K562 (cell line): ENCODE results near the gene NFATC2. TPM values are rescaled to one million over a fixed set of nuclear protein-coding genes. Genes with fewer than 3 reads are reported as not detected.

Source experiments
- CCAR2 ChIP-seq: fragments of 200-400 bp; formaldehyde crosslinking; IDR thresholded peaks from 2 replicates; pipeline ENCODE4 v1.6.1; 2017; ENCODE audit warnings: mild to moderate bottlenecking, low read depth, low read length
- CTBP1 ChIP-seq: fragments of 450-650 bp; IDR thresholded peaks from 2 replicates; pipeline ENCODE4 v1.6.1; 2016; ENCODE audit warnings: borderline replicate concordance
- L3MBTL2 ChIP-seq: fragments of 450-650 bp; IDR thresholded peaks from 2 replicates; pipeline ENCODE4 v1.6.1; 2016; ENCODE audit warnings: mild to moderate bottlenecking, moderate library complexity
- MECOM ChIP-seq: fragments of 250-450 bp; sonication (Bioruptor Pico); IDR thresholded peaks from 2 replicates; pipeline ENCODE4 v1.8.0; 2022; ENCODE audit warnings: inconsistent platforms
- MEIS2 ChIP-seq: fragments of 450-650 bp; IDR thresholded peaks from 2 replicates; pipeline ENCODE4 v1.6.1; 2014; ENCODE audit warnings: mild to moderate bottlenecking; ENCODE audit not compliant: partially characterized antibody
- SIX5 ChIP-seq, 2 experiments: IDR thresholded peaks; 2 replicates each; pipeline ENCODE4 v1.6.1; 2011; ENCODE audit warnings: low read length in 2 of 2, borderline replicate concordance in 1 of 2, low read depth in 1 of 2, mild to moderate bottlenecking in 1 of 2, moderate library complexity in 1 of 2; ENCODE audit not compliant: insufficient read depth in 1 of 2
- TBP ChIP-seq: optimal IDR thresholded peaks from 2 replicates; pipeline ENCODE3; 2011; ENCODE audit warnings: low read depth, low read length, improper control_type of control experiment
- ZNF184 ChIP-seq: sonication (generic); formaldehyde crosslinking; IDR thresholded peaks from 2 replicates; pipeline ENCODE4 v1.5.0; 2020; ENCODE audit warnings: missing genetic modification reagents
- ZNF3 ChIP-seq: fragments of 250-450 bp; sonication (Bioruptor Pico); IDR thresholded peaks from 2 replicates; pipeline ENCODE4 v1.5.0; 2021; ENCODE audit warnings: mild to moderate bottlenecking, moderate library complexity
- ZNF764 ChIP-seq: fragments of 250-450 bp; sonication (Bioruptor Pico); IDR thresholded peaks from 2 replicates; pipeline ENCODE4 v1.4.0; 2020; ENCODE audit warnings: low read depth, mild to moderate bottlenecking, moderate library complexity
- polyA plus RNA-seq, 8 experiments: library from polyadenylated mRNA; depleted of rRNA in 4 of 8; stranded (reverse) in 5 of 8; unstranded in 3 of 8; fragments of >200 nt; fragmentation: Nextera tagmentation in 2 of 8; fragmentation: Illumina TruSeq in 1 of 8; extraction: Ambion mirVana in 2 of 8; extraction: Trizol in 1 of 8; gene quantifications; 2 replicates each; pipeline versions ENCODE4 v1.2.1 to v1.2.3, GENCODE V29; 2011 to 2014; ENCODE audit warnings: inconsistent platforms in 1 of 8, missing spikeins in 1 of 8
- total RNA-seq, 7 experiments: library from RNA; depleted of rRNA in 6 of 7; stranded (reverse); fragments of >200 nt in 6 of 7; fragmentation: Illumina TruSeq in 2 of 7; extraction: Trizol in 2 of 7; gene quantifications; 2 replicates each; pipeline versions ENCODE4 v1.2.1 to v1.2.3, GENCODE V29; 2011 to 2021; ENCODE audit warnings: low replicate concordance in 1 of 7
- TF ChIP-seq, protein P1 (sequence below): fragments of 450-650 bp; formaldehyde crosslinking; IDR thresholded peaks from 2 replicates; pipeline ENCODE4 v1.4.0; 2022; ENCODE audit warnings: missing genetic modification characterization
- TF ChIP-seq, protein P2 (sequence below): sonication (generic); formaldehyde crosslinking; IDR thresholded peaks from 2 replicates; pipeline ENCODE4 v1.5.0; 2020; ENCODE audit warnings: missing genetic modification reagents
- TF ChIP-seq, protein P3 (sequence below): fragments of 450-650 bp; IDR thresholded peaks from 2 replicates; pipeline ENCODE4 v1.6.1; 2018; ENCODE audit not compliant: partially characterized antibody

NFATC2 gene
- total and polyA plus RNA-seq, 9 of the 15 experiments (the other 6 are each of a cell fraction or from before 2014, with no cell fraction given) = 1.9 to 11.2 (median 3.0) TPM

DNA sequence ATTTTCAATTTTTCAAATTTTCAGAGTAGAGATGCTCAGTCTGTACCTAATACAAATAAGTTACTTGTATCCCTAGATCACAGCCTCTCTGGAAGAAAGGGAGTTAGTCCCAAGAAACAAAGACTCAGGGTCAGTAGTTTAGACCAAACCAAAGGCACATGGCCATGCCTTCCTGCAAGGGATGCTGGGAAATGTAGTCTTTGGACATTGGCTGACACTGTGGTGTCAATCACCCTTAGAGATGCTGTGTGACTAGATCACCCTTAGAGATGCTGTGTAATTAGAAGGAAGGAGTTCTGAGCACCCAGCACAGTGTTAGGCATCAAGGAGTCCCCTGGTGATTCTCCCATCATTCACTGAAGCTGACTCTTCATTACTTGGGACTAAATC, 202.1 kb downstream of the NFATC2 start (continued):
- TF ChIP-seq CTBP1 (peak; percentile 45; the same call in 1 of the 2 replicates), MECOM (CRISPR knock-in tag) (peak; percentile 99), L3MBTL2 (0 out of 2 replicates have a peak, but pooled peaks have one; percentile 30), ZNF3 (no peak), MEIS2 (peak; percentile 63), CCAR2 (no peak), ZNF184 (CRISPR knock-in tag) (no peak), TBP (no peak), ZNF764 (CRISPR knock-in tag) (no peak), SIX5 (IDR thresholded peaks at IDR 0.05; ENCODE audit: borderline replicate concordance in 1 of 2, insufficient read depth in 1 of 2, low read depth in 1 of 2, low read length in 2 of 2) (peak; percentile 55 to 63; a peak in 3 of 4 replicates)
- TF ChIP-seq, protein P1, sequence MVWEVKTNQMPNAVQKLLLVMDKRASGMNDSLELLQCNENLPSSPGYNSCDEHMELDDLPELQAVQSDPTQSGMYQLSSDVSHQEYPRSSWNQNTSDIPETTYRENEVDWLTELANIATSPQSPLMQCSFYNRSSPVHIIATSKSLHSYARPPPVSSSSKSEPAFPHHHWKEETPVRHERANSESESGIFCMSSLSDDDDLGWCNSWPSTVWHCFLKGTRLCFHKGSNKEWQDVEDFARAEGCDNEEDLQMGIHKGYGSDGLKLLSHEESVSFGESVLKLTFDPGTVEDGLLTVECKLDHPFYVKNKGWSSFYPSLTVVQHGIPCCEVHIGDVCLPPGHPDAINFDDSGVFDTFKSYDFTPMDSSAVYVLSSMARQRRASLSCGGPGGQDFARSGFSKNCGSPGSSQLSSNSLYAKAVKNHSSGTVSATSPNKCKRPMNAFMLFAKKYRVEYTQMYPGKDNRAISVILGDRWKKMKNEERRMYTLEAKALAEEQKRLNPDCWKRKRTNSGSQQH (CRISPR knock-in tag) = no peak
- TF ChIP-seq, protein P2, sequence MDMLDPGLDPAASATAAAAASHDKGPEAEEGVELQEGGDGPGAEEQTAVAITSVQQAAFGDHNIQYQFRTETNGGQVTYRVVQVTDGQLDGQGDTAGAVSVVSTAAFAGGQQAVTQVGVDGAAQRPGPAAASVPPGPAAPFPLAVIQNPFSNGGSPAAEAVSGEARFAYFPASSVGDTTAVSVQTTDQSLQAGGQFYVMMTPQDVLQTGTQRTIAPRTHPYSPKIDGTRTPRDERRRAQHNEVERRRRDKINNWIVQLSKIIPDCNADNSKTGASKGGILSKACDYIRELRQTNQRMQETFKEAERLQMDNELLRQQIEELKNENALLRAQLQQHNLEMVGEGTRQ = peak; percentile 71; the same call in 1 of the 2 replicates
- TF ChIP-seq, protein P3, sequence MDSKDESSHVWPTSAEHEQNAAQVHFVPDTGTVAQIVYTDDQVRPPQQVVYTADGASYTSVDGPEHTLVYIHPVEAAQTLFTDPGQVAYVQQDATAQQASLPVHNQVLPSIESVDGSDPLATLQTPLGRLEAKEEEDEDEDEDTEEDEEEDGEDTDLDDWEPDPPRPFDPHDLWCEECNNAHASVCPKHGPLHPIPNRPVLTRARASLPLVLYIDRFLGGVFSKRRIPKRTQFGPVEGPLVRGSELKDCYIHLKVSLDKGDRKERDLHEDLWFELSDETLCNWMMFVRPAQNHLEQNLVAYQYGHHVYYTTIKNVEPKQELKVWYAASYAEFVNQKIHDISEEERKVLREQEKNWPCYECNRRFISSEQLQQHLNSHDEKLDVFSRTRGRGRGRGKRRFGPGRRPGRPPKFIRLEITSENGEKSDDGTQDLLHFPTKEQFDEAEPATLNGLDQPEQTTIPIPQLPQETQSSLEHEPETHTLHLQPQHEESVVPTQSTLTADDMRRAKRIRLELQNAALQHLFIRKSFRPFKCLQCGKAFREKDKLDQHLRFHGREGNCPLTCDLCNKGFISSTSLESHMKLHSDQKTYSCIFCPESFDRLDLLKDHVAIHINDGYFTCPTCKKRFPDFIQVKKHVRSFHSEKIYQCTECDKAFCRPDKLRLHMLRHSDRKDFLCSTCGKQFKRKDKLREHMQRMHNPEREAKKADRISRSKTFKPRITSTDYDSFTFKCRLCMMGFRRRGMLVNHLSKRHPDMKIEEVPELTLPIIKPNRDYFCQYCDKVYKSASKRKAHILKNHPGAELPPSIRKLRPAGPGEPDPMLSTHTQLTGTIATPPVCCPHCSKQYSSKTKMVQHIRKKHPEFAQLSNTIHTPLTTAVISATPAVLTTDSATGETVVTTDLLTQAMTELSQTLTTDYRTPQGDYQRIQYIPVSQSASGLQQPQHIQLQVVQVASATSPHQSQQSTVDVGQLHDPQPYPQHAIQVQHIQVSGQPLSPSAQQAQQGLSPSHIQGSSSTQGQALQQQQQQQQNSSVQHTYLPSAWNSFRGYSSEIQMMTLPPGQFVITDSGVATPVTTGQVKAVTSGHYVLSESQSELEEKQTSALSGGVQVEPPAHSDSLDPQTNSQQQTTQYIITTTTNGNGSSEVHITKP = peak; percentile 60
- TF ChIP-seq, all 486 proteins: peak for 22
